NCI-H187 (cell line): ENCODE data around the gene CRLF3.
"Not testable (repeated sequence)": the region's sequence is repeated elsewhere in the genome, so short reads cannot be mapped to it uniquely, and the experiment has no call there.

Experiments used
- DNase-seq, 2 experiments: peaks; one replicate each; lab custom pipeline; 2025; lab: John Stamatoyannopoulos, UW

The CRLF3 gene, protein sequence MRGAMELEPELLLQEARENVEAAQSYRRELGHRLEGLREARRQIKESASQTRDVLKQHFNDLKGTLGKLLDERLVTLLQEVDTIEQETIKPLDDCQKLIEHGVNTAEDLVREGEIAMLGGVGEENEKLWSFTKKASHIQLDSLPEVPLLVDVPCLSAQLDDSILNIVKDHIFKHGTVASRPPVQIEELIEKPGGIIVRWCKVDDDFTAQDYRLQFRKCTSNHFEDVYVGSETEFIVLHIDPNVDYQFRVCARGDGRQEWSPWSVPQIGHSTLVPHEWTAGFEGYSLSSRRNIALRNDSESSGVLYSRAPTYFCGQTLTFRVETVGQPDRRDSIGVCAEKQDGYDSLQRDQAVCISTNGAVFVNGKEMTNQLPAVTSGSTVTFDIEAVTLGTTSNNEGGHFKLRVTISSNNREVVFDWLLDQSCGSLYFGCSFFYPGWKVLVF

GRCh38 chr17:30824356-30825145 lies at the start of gene CRLF3:
TSS of gene CRLF3 (minus strand) at chr17:30824692. CDS start at chr17:30824651, 41 bp downstream.
- peak; percentile 63 to 83 for DNase-seq

DNA sequence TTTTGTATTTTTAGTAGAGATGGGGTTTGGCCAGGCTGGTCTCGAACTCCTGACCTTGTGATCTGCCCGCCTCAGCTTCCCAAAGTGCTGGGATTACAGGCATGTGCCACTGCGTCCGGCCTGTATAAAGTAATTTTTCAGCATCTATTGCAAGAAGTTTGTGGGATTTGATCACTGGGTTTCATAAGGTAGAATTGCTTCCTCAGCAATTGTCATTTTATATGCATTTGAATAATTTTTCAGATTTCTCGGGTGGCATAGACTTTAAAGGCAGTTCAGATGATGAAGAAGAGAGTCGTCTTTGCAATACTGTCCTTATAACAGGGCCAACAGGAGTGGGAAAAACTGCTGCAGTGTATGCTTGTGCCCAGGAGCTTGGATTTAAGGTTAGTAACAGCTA lies 44.5 kb upstream of the CRLF3 start:
- DNase-seq: no peak

GRCh38 chr17:30864636-30865035 lies 40.1 kb upstream of the CRLF3 start:
- DNase-seq: no peak

GRCh38 chr17:30858556-30859250 lies 34.2 kb upstream of the CRLF3 start:
- DNase-seq: no peak

- no peak for DNase-seq
Observed at GRCh38 chr17:30854146-30854545, 29.7 kb upstream of the CRLF3 start.

DNA sequence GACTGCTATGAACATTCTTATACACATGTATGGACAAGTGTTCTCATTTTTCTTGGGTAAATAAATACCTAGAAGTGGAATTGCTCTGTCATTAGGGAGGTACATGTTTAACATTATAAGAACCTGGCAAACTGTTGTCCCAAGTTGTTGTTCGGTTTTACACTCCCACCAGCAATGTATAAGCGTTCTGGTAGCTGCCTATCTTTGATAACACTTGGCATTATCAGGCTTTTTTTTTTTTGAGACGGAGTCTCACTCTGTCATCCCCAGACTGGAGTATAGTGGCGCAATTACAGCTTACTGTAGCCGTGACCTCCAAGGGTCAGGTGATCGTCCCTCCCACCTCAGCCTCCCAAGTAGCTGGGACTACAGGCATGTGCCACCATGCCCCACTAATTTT lies 23.5 kb upstream of the CRLF3 start:
- DNase-seq: no peak

DNA sequence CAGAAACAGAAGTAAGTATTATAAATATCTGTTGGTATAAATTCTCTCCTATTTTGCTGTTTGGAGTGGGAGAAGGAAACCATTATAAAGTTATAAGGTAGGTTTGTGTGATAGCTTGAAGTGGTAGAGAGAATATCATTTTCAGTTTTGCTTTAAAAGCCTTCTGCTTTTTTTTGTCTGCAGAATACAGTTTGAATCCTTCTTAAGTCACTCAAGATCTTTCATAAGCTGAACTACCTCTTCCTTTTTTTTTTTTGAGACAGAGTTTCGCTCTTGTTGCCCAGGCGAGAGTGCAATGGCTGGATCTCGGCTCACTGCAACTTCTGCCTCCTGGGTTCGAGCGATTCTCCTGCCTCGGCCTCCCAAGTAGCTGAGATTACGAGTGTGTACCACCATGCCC lies 16.3 kb upstream of the CRLF3 start:
- no peak for DNase-seq

DNA sequence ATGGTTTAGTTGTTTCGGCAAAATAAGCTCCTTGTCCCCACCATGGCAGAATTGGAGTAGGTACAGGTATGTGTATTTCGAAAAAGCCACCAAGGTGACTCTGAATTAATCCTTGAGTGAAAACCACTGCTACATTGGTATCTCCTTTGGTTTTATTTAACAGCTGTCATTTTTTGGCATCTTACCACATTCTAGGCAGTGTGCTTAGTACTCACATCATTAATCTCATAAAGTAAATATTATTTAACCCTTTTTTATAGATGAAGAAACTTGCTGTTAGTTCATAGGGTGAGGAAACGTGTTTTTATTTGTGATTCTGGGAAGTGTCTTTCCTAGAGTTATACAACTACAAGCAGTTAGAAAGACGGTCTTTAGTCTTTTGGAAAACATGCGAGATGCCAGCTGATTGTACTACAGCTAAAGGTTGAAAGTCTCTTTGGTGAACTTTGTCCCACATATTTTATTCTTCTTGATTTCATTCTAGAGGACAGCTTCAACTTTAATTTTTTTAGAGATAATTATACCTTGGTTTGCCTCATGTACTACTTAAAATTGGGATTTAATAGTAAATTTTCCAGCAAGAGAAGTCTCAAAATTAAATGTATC lies 13.8 kb upstream of the CRLF3 start:
- DNase-seq: no peak

GRCh38 chr17:30832438-30833124 lies 8.1 kb upstream of the CRLF3 start:
- DNase-seq: no peak

DNA sequence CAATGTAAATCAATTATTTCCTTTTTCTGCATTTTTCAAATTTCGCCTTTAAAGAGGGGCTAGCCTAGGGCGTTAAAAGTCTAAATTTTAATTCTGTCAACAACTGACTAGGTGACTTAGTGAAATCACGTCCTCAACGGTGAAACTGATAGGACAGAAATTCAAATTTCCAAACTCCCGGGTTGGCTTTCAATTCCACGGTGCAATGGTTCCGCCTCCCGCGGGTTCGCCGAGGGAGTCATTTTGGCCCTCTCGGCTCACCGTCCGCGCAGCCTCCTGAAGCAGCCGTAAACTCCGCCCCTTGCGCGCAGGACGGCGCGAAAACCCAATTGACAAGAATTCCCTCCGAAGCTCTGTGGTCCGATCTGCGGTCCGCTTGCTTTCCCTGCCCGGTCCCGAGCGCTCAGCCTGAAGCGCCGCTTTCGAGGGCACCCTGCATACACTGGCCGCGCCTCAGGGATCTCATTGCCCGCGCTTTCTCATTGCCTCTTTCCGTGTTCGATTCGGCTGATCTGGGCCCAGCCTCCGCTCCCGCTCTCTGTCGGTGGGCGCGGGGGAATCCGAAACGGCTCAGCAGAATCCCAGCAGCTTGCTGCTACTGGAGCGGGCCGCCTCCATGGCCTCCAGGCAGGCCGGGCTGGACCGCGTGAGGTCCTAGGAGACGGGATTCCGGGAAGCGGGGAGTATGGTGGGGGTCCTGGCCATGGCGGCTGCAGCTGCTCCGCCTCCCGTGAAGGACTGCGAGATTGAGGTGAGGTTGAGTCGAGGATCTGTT lies 7.4 kb upstream of the CRLF3 start, which contains the start of gene ATAD5:
TSS of gene ATAD5 (plus strand) at position 304 of the 775 bp plus-strand sequence. CDS start at position 686, 382 bp downstream.
- peak; percentile 70 to 81 for DNase-seq

DNA sequence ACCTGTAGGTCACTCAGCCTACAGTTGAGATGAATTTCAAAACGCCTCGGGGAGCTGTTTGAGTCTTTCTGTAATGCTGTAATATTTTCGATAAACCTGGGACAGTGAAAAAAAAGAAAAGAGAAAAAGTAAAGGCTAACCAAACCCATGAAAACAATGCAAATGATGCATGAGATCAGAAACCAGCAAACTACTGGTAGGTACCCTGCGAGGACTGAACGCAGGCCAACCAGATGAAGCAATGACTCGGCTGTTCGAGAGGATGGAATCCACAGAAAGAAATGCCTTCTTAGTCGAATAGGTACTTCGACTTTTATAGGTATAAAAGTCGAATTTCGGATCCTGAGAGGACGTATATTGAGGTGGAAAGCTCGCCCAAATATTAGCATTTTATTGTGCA lies 6.8 kb upstream of the CRLF3 start:
- no peak for DNase-seq

GRCh38 chr17:30829022-30829421 lies 4.5 kb upstream of the CRLF3 start:
- DNase-seq: no peak

- no peak for DNase-seq
Observed at GRCh38 chr17:30827082-30827481, 2.6 kb upstream of the CRLF3 start.

DNA sequence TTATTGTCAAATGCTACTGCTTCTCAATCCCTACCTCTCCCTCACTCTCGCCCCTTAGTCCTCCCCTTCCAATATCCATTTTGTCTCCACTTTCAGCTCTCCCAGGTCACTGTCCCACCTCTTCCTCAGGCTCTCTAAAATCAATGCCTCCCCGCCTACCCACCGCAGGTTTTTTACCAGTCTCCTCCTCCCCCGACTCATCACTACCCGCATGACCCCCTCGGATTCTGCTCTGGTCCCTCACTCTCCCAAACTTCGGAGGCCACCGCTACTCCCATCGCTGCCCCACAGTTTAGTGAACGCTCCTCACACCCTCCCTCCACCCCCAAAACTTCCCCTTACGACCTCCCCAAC lies 513 bp downstream of the CRLF3 start:
- no peak for DNase-seq

DNA sequence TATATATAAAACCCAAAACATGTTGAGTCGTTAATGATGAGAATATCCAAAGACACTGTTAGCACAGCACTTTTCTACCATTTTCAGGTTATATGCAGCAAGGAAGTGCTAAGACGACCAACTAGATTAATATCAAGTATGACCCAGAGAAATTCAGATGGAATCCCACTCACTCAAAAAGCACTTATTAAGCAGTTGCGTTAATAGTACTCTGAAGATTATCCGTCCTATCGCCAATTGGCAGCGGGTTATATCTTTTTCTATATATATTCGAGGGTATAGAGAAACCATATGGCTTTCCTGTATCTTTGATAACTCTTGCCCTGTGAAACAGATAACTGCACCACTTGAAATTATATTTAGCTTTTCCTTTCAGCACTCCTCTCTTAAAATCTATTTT lies 1.1 kb downstream of the CRLF3 start:
- no peak for DNase-seq

GRCh38 chr17:30822919-30823318 lies 1.6 kb downstream of the CRLF3 start:
- not testable (repeated sequence) for DNase-seq

DNA sequence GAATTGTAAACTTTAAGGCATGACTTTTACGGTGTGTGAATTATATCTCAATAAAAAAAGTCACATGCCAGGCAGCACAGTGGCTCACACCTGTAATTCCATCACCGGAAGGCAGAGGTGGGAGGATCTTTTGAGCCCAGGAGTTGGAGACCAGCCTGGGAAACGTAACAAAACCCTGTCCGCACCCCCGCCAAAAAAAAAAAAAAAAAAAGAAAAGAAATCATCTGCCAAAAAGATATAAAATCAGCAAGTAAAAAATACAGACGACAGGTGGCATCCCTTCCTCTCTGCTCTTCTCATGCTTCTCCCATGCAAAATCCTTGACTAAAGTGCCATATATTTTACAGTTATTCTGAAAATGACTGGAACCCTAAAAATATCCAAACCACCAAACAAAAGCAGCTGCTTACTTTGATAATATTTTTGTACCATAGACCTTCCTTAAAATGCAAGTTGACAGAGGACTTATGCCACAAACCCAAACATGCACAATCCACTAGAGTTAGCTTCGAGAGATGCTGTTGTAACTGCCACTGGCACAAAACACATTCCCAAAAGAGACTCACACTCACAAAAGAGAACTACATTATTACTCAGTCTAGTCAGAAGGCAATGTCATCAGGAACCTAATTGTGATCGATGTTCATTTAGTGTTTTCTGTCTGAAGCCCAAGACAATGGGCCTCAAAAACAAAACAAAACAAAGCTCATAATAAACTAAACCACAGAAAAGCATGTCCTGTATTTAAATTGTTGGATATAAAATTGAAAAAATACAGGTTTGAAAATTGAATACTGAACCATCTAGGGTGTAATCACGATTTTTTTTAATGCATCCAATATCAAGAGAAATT lies 2.4 kb downstream of the CRLF3 start:
- DNase-seq: no peak

GRCh38 chr17:30819971-30820705 lies 4.4 kb downstream of the CRLF3 start:
- no peak for DNase-seq

DNA sequence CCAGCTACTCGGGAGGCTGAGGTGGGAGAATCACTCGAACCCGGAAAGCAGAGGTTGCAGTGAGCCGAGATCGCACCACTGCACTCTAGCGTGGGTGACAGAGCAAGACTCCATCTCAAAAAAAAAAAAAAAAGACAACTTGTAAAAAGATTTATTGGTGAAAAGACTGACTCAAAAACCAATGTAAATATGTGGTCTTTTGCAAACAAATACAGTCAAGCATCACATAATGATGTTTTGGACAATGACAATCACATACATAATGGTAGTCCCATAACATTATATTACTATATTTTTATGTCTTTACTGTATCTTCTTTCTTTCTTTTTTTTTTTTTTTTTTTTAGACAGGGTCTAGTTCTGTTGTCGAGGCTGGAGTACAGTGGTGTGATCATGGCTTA lies 8.3 kb downstream of the CRLF3 start:
- DNase-seq: no peak
